KMS-11 (cell line): ENCODE results near the gene POU2AF1.

Experiments used
- H2AFZ ChIP-seq: fragments of 200-600 bp; sonication (generic); 2 replicates; pipeline ENCODE4 v1.6.1; 2016; ENCODE audit warnings: antibody characterized with exemption, mixed run types, low read depth
- H3K27ac ChIP-seq: fragments of 200-600 bp; sonication (generic); 2 replicates; pipeline ENCODE4 v1.6.1; 2016; ENCODE audit warnings: mild to moderate bottlenecking, mixed run types
- H3K27me3 ChIP-seq: fragments of 200-600 bp; sonication (generic); 2 replicates; pipeline ENCODE4 v1.6.1; 2017; ENCODE audit warnings: mild to moderate bottlenecking, low read depth, mixed run types, moderate library complexity; ENCODE audit not compliant: insufficient read depth
- H3K36me3 ChIP-seq: fragments of 200-600 bp; sonication (generic); 2 replicates; pipeline ENCODE4 v1.6.1; 2017; ENCODE audit warnings: mild to moderate bottlenecking, mixed run types; ENCODE audit not compliant: insufficient read depth
- H3K4me1 ChIP-seq: fragments of 200-600 bp; sonication (generic); 2 replicates; pipeline ENCODE4 v1.6.1; 2016; ENCODE audit warnings: mild to moderate bottlenecking, low read depth, mixed run types; ENCODE audit not compliant: poor library complexity, severe bottlenecking
- H3K4me2 ChIP-seq: fragments of 200-600 bp; sonication (generic); 2 replicates; pipeline ENCODE4 v1.7.0; 2016; ENCODE audit warnings: mild to moderate bottlenecking, mixed run types
- H3K4me3 ChIP-seq: fragments of 200-600 bp; sonication (generic); IDR thresholded peaks from 2 replicates; pipeline ENCODE4 v1.6.1; 2017; ENCODE audit warnings: low read depth, low read length, mixed read lengths; ENCODE audit not compliant: insufficient read depth
- H3K79me2 ChIP-seq: fragments of 200-600 bp; sonication (generic); 2 replicates; pipeline ENCODE4 v1.6.1; 2016; ENCODE audit warnings: low read depth, mixed run types; ENCODE audit not compliant: insufficient read depth
- H3K9ac ChIP-seq: fragments of 200-600 bp; sonication (generic); 2 replicates; pipeline ENCODE4 v1.6.1; 2016; ENCODE audit warnings: mild to moderate bottlenecking, mixed run types
- H4K20me1 ChIP-seq: fragments of 200-600 bp; sonication (generic); 2 replicates; pipeline ENCODE4 v1.6.1; 2016; ENCODE audit warnings: mild to moderate bottlenecking, mixed run types; ENCODE audit not compliant: insufficient read depth
- CTCF ChIP-seq: fragments of 200-600 bp; sonication (generic); conservative IDR thresholded peaks from 2 replicates; pipeline ENCODE4 v1.6.1; 2017; ENCODE audit warnings: low read depth, mild to moderate bottlenecking, antibody characterized with exemption, low read length, moderate library complexity, mixed read lengths

POU2AF1 gene

GRCh38 chr11:111335549-111335948, 43.5 kb downstream of the POU2AF1 start:
- Histone ChIP-seq H3K27me3 (no peaks in the 10 kb centered on the region), H3K79me2 (no peaks in the 10 kb centered on the region), H4K20me1 (no peaks in the 10 kb centered on the region), H3K4me1 (no peaks in the 10 kb centered on the region), H3K27ac (no peak overlapping the region), H3K4me2 (no peak overlapping the region), H2AFZ (no peak overlapping the region), H3K4me3 (no peak overlapping the region), H3K36me3 (no peaks in the 10 kb centered on the region), H3K9ac (no peak overlapping the region)
- no peak for TF ChIP-seq CTCF

GRCh38 chr11:111334532-111335502, 44.3 kb downstream of the POU2AF1 start:
- no peak for TF ChIP-seq CTCF
- Histone ChIP-seq H3K27me3 (no peaks in the 10 kb centered on the region), H3K79me2 (no peaks in the 10 kb centered on the region), H3K36me3 (no peaks in the 10 kb centered on the region), H3K27ac (no peak overlapping the region), H3K4me1 (no peaks in the 10 kb centered on the region), H3K4me3 (no peak overlapping the region), H2AFZ (no peak overlapping the region), H3K9ac (no peak overlapping the region), H4K20me1 (no peaks in the 10 kb centered on the region), H3K4me2 (no peak overlapping the region)

- no peaks in the 10 kb centered on the region for H3K36me3 ChIP-seq
- no peaks in the 10 kb centered on the region for H3K4me1 ChIP-seq
- no peak overlapping the region for H3K9ac ChIP-seq
- H3K27ac ChIP-seq: no peak overlapping the region
- H3K79me2 ChIP-seq: no peaks in the 10 kb centered on the region
- no peaks in the 10 kb centered on the region for H3K27me3 ChIP-seq
- no peak for TF ChIP-seq CTCF
- no peak overlapping the region for H3K4me2 ChIP-seq
- H3K4me3 ChIP-seq: no peak overlapping the region
- H2AFZ ChIP-seq: no peak overlapping the region
- no peaks in the 10 kb centered on the region for H4K20me1 ChIP-seq
Measured at GRCh38 chr11:111331711-111332479, 47.2 kb downstream of the POU2AF1 start.

- H2AFZ ChIP-seq: no peak overlapping the region
Measured at GRCh38 chr11:111330234-111330893, 48.7 kb downstream of the POU2AF1 start.

More at GRCh38 chr11:111330234-111330893, 48.7 kb downstream of the POU2AF1 start:
- Histone ChIP-seq H3K4me2 (no peak overlapping the region), H4K20me1 (no peaks in the 10 kb centered on the region), H3K36me3 (no peaks in the 10 kb centered on the region), H3K4me1 (no peaks in the 10 kb centered on the region), H3K27me3 (no peaks in the 10 kb centered on the region), H3K9ac (no peak overlapping the region), H3K27ac (no peak overlapping the region), H3K4me3 (no peak overlapping the region), H3K79me2 (no peaks in the 10 kb centered on the region)
- no peak for TF ChIP-seq CTCF
